GM12878 (cell line): ENCODE data around the gene LRP1B. TPM values are rescaled to one million over a fixed set of nuclear protein-coding genes. Genes with fewer than 3 reads are reported as not detected.

Source experiments
- ATAC-seq: fragments of 200-7000 bp; cut with Tn5 transposase; 3 replicates; pipeline ENCODE4 v1.9.1; 2020; ENCODE audit warnings: mild to moderate bottlenecking, moderate library complexity
- BruUV-seq: library from RNA; stranded (reverse); fragments of 400-500 nt; replicated peaks from 2 replicates; lab custom pipeline; 2021; lab: Mats Ljungman, UMichigan
- CTCF ChIA-PET: fragments of 300-600 bp; sonication (Branson Sonifier 250); formaldehyde crosslinking; extraction: SDS; loops from one replicate; lab custom pipeline; 2021; ENCODE audit warnings: inconsistent platforms; lab: Yijun Ruan, JAX
- POLR2A ChIA-PET: fragments of 350-600 bp; formaldehyde crosslinking; extraction: SDS; loops from one replicate; lab custom pipeline; 2021; ENCODE audit warnings: inconsistent platforms; lab: Charles Lee
- RAD21 ChIA-PET: fragments of 300-600 bp; sonication (Branson Sonifier 250); formaldehyde crosslinking; loops from one replicate; lab custom pipeline; 2023; ENCODE audit warnings: antibody characterized with exemption; ENCODE audit not compliant: unreplicated experiment; lab: Charles Lee
- SMC1A ChIA-PET: fragments of 300-600 bp; sonication (Branson Sonifier 250); formaldehyde crosslinking; loops from one replicate; lab custom pipeline; 2023; ENCODE audit not compliant: unreplicated experiment, uncharacterized antibody; lab: Charles Lee
- DNase-seq: peaks from one replicate; pipeline ENCODE4 v3.0.0-alpha.2; 2011; ENCODE audit warnings: low read depth, low spot score
- FAIRE-seq: peaks from 3 replicates; lab custom pipeline; 2011; peaks lifted over from hg19 to GRCh38; lab: Jason Lieb, UNC
- H2AFZ ChIP-seq: 2 replicates; pipeline ENCODE4 v1.6.0; 2011; ENCODE audit warnings: low read depth, low read length, control low read depth; ENCODE audit not compliant: control insufficient read depth
- H3K27ac ChIP-seq: 2 replicates; pipeline ENCODE4 v1.5.1; 2011; ENCODE audit warnings: control low read depth; ENCODE audit not compliant: control insufficient read depth, insufficient read depth
- H3K27me3 ChIP-seq, 2 experiments: replicated peaks in 1 of 2; 2 replicates each; pipeline versions ENCODE4 v1.6.0 to v1.6.1; 2011; ENCODE audit warnings: low read length in 1 of 2; ENCODE audit not compliant: control insufficient read depth in 2 of 2, insufficient read depth in 2 of 2
- H3K36me3 ChIP-seq, 2 experiments: 2 replicates each; pipeline ENCODE4 v1.5.1; 2011; ENCODE audit warnings: low read length in 1 of 2; ENCODE audit not compliant: control insufficient read depth in 2 of 2, insufficient read depth in 2 of 2
- H3K4me1 ChIP-seq: 2 replicates; pipeline ENCODE4 v1.6.1; 2011; ENCODE audit warnings: mild to moderate bottlenecking, low read length, moderate library complexity, mixed read lengths; ENCODE audit not compliant: control insufficient read depth, insufficient read depth
- H3K4me2 ChIP-seq: 2 replicates; pipeline ENCODE4 v1.6.0; 2011; ENCODE audit warnings: control low read depth; ENCODE audit not compliant: control insufficient read depth, insufficient read depth
- H3K4me3 ChIP-seq: fragments of 200-600 bp; sonication (generic); 2 replicates; pipeline ENCODE4 v1.5.1; 2016
- H3K79me2 ChIP-seq: 2 replicates; pipeline ENCODE4 v1.6.0; 2011; ENCODE audit warnings: low read length; ENCODE audit not compliant: control insufficient read depth, insufficient read depth
- H3K9ac ChIP-seq: 2 replicates; pipeline ENCODE4 v1.8.0; 2011; ENCODE audit warnings: low read length, control low read depth, mixed read lengths; ENCODE audit not compliant: control insufficient read depth, insufficient read depth
- H3K9me3 ChIP-seq: replicated peaks from 3 replicates; pipeline ENCODE4 v1.5.1; 2011; ENCODE audit warnings: mild to moderate bottlenecking, low read length; ENCODE audit not compliant: control insufficient read depth, insufficient read depth
- H4K20me1 ChIP-seq: 2 replicates; pipeline ENCODE4 v1.6.0; 2011; ENCODE audit not compliant: control insufficient read depth, insufficient read depth
- DPF2 ChIP-seq: fragments of 450-650 bp; IDR thresholded peaks from 2 replicates; pipeline ENCODE4 v1.6.1; 2017; ENCODE audit warnings: mild to moderate bottlenecking
- GATAD2B ChIP-seq: fragments of 450-650 bp; conservative IDR thresholded peaks from 2 replicates; pipeline ENCODE4 v1.6.1; 2017; ENCODE audit warnings: low read depth, mild to moderate bottlenecking, moderate library complexity
- NR2C1 ChIP-seq: fragments of 450-650 bp; IDR thresholded peaks from 2 replicates; pipeline ENCODE4 v1.6.1; 2017; ENCODE audit warnings: antibody characterized with exemption, mild to moderate bottlenecking, moderate library complexity
- SPI1 ChIP-seq: IDR thresholded peaks from 2 replicates; pipeline ENCODE4 v1.6.1; 2011; ENCODE audit warnings: low read depth, mild to moderate bottlenecking, low read length, moderate library complexity, borderline replicate concordance; ENCODE audit not compliant: insufficient read depth
- WGBS: methylation state at CpG from one replicate; pipeline ENCODE4 v1.1.6; 2016; ENCODE audit warnings: low lambda C conversion rate; ENCODE audit not compliant: insufficient replicate concordance, insufficient coverage; ENCODE audit errors: missing lambda C conversion rate; 5-methylcytosine and 5-hydroxymethylcytosine counted together
- in situ Hi-C: fragments of 300-500 bp; cut with MboI; formaldehyde crosslinking; loops from 9 replicates; pipeline ENCODE4 v1.14.3; 2018; ENCODE audit warnings: mixed read lengths
- intact Hi-C: fragments of 100-400 bp; cut with micrococcal nuclease; formaldehyde crosslinking; loops from one replicate; pipeline ENCODE4 v1.14.2; 2022; ENCODE audit not compliant: unreplicated experiment
- polyA plus RNA-seq, 11 experiments: library from polyadenylated mRNA; depleted of rRNA in 4 of 11; unstranded in 6 of 11; stranded (reverse) in 5 of 11; fragments of >200 nt; fragmentation: Nextera tagmentation in 4 of 11; fragmentation: Illumina TruSeq in 1 of 11; extraction: Ambion mirVana in 4 of 11; extraction: Trizol in 1 of 11; gene quantifications; 1 replicate in 1 of 11; 2 replicates in 10 of 11; pipeline versions ENCODE4 v1.2.1 to v1.2.3, GENCODE V29; 2011 to 2016; ENCODE audit warnings: inconsistent platforms in 2 of 11, missing spikeins in 2 of 11, low read depth in 1 of 11
- total RNA-seq, 4 experiments: library from RNA; depleted of rRNA in 3 of 4; stranded (reverse); fragments of >200 nt in 3 of 4; fragmentation: Illumina TruSeq in 1 of 4; extraction: Trizol in 1 of 4; gene quantifications; 2 replicates each; pipeline versions ENCODE4 v1.2.1 to v1.2.3, GENCODE V29; 2013 to 2021
- TF ChIP-seq, protein P1 (sequence below): fragments of 450-650 bp; IDR thresholded peaks from 2 replicates; pipeline ENCODE4 v1.6.1; 2014; ENCODE audit warnings: mild to moderate bottlenecking
- TF ChIP-seq, protein P2 (sequence below): fragments of 450-650 bp; IDR thresholded peaks from 2 replicates; pipeline ENCODE4 v1.6.1; 2016; ENCODE audit warnings: mild to moderate bottlenecking, moderate library complexity, borderline replicate concordance
- TF ChIP-seq, protein P3 (sequence below): IDR thresholded peaks from 2 replicates; pipeline ENCODE4 v1.6.1; 2011; ENCODE audit warnings: mild to moderate bottlenecking, low read depth, low read length, moderate library complexity; ENCODE audit not compliant: insufficient replicate concordance
- TF ChIP-seq, protein P4 (sequence below): fragments of 450-650 bp; IDR thresholded peaks from 2 replicates; pipeline ENCODE4 v1.6.1; 2018; ENCODE audit warnings: mild to moderate bottlenecking, low read depth, moderate library complexity; ENCODE audit not compliant: partially characterized antibody

LRP1B gene
- total and polyA plus RNA-seq, 10 of the 15 experiments (the other 5 are each of a cell fraction or from before 2014, with no cell fraction given): under 0.01 to 0.06 (median 0.03) TPM; not detected in 5

DNA sequence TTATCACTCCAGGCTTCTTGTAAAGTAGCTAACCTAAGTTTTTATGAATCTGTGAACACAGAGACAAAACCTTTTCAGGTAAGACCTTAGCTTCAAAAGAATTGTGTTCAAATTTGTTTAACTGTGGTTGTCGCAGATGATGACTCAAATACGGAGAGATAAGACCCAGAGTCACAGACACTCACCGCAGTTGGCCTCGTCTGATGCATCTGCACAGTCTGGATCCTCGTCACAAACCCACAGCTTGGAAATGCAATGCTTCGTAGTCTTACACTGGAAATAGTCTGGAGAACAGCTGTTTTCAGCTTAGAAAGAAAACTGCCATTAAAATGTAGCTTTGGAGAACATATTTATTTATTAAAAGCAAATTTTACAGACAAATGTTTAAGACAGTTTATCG is 1688.5 kb downstream of the LRP1B start:
- Histone ChIP-seq H3K36me3 (no peaks in the 10 kb centered on the region), H3K4me1 (no peaks in the 10 kb centered on the region), H3K4me3 (no peak overlapping the region), H2AFZ (no peak overlapping the region), H3K27me3 (no peaks in the 10 kb centered on the region), H3K4me2 (no peak overlapping the region), H4K20me1 (no peaks in the 10 kb centered on the region), H3K27ac (no peak overlapping the region), H3K79me2 (no peaks in the 10 kb centered on the region), H3K9ac (no peak overlapping the region), H3K9me3 (no peaks in the 10 kb centered on the region)
- in situ Hi-C loops: no loop called here
- intact Hi-C loops: no loop called here
- no peak for DNase-seq
- FAIRE-seq: no peak
- TF ChIP-seq NR2C1: no peak
- TF ChIP-seq DPF2: no peak
- TF ChIP-seq, protein P1, sequence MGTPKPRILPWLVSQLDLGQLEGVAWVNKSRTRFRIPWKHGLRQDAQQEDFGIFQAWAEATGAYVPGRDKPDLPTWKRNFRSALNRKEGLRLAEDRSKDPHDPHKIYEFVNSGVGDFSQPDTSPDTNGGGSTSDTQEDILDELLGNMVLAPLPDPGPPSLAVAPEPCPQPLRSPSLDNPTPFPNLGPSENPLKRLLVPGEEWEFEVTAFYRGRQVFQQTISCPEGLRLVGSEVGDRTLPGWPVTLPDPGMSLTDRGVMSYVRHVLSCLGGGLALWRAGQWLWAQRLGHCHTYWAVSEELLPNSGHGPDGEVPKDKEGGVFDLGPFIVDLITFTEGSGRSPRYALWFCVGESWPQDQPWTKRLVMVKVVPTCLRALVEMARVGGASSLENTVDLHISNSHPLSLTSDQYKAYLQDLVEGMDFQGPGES: no peak
- peak; percentile 29; the same call in 1 of the 3 replicates for ATAC-seq
- ChIA-PET POLR2A (no interaction called here), SMC1A (no interaction called here), RAD21 (no interaction called here), CTCF (no interaction called here)
- no TSS peak for BruUV-seq
- 25% methylated on average over 7 of the region's 7 CpGs for WGBS

- no peak for ATAC-seq
- 0% methylated on average over 2 of the region's 2 CpGs for WGBS
- Histone ChIP-seq H3K4me3 (no peak overlapping the region), H2AFZ (no peak overlapping the region)
- FAIRE-seq: no peak
- no peak for DNase-seq
- TF ChIP-seq GATAD2B: no peak
- TF ChIP-seq, protein P2, sequence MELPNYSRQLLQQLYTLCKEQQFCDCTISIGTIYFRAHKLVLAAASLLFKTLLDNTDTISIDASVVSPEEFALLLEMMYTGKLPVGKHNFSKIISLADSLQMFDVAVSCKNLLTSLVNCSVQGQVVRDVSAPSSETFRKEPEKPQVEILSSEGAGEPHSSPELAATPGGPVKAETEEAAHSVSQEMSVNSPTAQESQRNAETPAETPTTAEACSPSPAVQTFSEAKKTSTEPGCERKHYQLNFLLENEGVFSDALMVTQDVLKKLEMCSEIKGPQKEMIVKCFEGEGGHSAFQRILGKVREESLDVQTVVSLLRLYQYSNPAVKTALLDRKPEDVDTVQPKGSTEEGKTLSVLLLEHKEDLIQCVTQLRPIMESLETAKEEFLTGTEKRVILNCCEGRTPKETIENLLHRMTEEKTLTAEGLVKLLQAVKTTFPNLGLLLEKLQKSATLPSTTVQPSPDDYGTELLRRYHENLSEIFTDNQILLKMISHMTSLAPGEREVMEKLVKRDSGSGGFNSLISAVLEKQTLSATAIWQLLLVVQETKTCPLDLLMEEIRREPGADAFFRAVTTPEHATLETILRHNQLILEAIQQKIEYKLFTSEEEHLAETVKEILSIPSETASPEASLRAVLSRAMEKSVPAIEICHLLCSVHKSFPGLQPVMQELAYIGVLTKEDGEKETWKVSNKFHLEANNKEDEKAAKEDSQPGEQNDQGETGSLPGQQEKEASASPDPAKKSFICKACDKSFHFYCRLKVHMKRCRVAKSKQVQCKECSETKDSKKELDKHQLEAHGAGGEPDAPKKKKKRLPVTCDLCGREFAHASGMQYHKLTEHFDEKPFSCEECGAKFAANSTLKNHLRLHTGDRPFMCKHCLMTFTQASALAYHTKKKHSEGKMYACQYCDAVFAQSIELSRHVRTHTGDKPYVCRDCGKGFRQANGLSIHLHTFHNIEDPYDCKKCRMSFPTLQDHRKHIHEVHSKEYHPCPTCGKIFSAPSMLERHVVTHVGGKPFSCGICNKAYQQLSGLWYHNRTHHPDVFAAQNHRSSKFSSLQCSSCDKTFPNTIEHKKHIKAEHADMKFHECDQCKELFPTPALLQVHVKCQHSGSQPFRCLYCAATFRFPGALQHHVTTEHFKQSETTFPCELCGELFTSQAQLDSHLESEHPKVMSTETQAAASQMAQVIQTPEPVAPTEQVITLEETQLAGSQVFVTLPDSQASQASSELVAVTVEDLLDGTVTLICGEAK: no peak
- no peak for TF ChIP-seq SPI1
- TF ChIP-seq, protein P3, sequence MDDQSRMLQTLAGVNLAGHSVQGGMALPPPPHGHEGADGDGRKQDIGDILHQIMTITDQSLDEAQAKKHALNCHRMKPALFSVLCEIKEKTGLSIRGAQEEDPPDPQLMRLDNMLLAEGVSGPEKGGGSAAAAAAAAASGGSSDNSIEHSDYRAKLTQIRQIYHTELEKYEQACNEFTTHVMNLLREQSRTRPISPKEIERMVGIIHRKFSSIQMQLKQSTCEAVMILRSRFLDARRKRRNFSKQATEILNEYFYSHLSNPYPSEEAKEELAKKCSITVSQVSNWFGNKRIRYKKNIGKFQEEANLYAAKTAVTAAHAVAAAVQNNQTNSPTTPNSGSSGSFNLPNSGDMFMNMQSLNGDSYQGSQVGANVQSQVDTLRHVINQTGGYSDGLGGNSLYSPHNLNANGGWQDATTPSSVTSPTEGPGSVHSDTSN: no peak
- TF ChIP-seq, protein P4, sequence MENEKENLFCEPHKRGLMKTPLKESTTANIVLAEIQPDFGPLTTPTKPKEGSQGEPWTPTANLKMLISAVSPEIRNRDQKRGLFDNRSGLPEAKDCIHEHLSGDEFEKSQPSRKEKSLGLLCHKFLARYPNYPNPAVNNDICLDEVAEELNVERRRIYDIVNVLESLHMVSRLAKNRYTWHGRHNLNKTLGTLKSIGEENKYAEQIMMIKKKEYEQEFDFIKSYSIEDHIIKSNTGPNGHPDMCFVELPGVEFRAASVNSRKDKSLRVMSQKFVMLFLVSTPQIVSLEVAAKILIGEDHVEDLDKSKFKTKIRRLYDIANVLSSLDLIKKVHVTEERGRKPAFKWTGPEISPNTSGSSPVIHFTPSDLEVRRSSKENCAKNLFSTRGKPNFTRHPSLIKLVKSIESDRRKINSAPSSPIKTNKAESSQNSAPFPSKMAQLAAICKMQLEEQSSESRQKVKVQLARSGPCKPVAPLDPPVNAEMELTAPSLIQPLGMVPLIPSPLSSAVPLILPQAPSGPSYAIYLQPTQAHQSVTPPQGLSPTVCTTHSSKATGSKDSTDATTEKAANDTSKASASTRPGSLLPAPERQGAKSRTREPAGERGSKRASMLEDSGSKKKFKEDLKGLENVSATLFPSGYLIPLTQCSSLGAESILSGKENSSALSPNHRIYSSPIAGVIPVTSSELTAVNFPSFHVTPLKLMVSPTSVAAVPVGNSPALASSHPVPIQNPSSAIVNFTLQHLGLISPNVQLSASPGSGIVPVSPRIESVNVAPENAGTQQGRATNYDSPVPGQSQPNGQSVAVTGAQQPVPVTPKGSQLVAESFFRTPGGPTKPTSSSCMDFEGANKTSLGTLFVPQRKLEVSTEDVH: no peak
- TF ChIP-seq, all 136 proteins: peak for 0
- no peaks in the 10 kb centered on the region for H4K20me1 ChIP-seq
- intact Hi-C loops: no loop called here
- ChIA-PET CTCF (no interaction called here), POLR2A (no interaction called here), RAD21 (no interaction called here), SMC1A (no interaction called here)
- H3K79me2 ChIP-seq: no peaks in the 10 kb centered on the region
- no peaks in the 10 kb centered on the region for H3K36me3 ChIP-seq
- no TSS peak for BruUV-seq
- H3K27me3 ChIP-seq: no peaks in the 10 kb centered on the region
- no peak overlapping the region for H3K27ac ChIP-seq
- H3K4me2 ChIP-seq: no peak overlapping the region
- in situ Hi-C loops: no loop called here
- H3K9me3 ChIP-seq: no peaks in the 10 kb centered on the region
- H3K9ac ChIP-seq: no peak overlapping the region
- no peaks in the 10 kb centered on the region for H3K4me1 ChIP-seq
These were observed 1690.0 kb downstream of the LRP1B start for GRCh38 chr2:140440815-140441214.
